Right lobe of liver (tissue), 4 donors: Measurements from ENCODE around the gene HMGCL.

Experiments
- POLR2A ChIP-seq: fragments of 450-650 bp; IDR thresholded peaks from one replicate; pipeline ENCODE4 v1.6.1; 2017; ENCODE audit warnings: antibody characterized with exemption, mild to moderate bottlenecking
- TF ChIP-seq, protein P1 (sequence below), 4 donors: fragments of 200-600 bp in 3 of 4; fragments of 450-650 bp in 1 of 4; IDR thresholded peaks; one replicate each; pipeline versions ENCODE4 v1.5.1 to v1.8.0; 2016 to 2022; ENCODE audit warnings: antibody characterized with exemption in 4 of 4, mild to moderate bottlenecking in 2 of 4
- donor health status: DM: no; HTN: no; CAD: no.
- donor health status: DM: no; HTN: no; CAD: no.
- donor health status: DM: no; HTN: yes; CAD: no.

DNA sequence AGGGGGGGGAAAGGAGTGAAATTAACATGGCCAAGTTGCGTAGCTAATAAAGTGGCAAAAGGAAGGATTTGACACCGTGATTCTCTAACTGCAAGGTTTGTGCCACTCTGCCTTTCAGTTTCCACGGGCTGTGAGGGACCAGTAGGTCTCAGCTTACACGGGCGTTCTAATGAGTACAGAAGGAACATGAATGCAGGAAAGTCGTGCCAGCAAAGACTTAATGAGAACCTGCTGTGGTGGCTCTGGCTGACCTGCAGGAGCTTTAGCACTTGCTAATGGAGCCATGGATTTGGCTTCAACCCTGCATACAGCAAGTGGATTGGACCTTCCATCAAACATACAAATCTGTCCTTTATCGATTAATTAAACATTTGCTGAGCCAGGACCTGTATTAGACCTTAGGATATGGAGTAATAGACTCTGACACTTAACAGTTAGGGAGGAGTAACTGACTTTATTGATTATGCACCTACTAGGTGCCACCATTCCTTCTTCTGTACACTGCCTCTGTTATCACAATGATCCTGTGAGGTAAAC is 62.1 kb downstream of the HMGCL start:
- TF ChIP-seq, protein P1, sequence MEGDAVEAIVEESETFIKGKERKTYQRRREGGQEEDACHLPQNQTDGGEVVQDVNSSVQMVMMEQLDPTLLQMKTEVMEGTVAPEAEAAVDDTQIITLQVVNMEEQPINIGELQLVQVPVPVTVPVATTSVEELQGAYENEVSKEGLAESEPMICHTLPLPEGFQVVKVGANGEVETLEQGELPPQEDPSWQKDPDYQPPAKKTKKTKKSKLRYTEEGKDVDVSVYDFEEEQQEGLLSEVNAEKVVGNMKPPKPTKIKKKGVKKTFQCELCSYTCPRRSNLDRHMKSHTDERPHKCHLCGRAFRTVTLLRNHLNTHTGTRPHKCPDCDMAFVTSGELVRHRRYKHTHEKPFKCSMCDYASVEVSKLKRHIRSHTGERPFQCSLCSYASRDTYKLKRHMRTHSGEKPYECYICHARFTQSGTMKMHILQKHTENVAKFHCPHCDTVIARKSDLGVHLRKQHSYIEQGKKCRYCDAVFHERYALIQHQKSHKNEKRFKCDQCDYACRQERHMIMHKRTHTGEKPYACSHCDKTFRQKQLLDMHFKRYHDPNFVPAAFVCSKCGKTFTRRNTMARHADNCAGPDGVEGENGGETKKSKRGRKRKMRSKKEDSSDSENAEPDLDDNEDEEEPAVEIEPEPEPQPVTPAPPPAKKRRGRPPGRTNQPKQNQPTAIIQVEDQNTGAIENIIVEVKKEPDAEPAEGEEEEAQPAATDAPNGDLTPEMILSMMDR (IDR thresholded peaks at IDR 0.05), result no peak
- TF ChIP-seq POLR2A, result no peak
